SU-DHL-6 (cell line): ENCODE results near the gene PCDHGB3.

Source experiments
- H2AFZ ChIP-seq: fragments of 200-600 bp; sonication (generic); 2 replicates; pipeline ENCODE4 v1.6.1; 2014; ENCODE audit warnings: low read depth, mild to moderate bottlenecking, moderate library complexity, mixed read lengths, antibody characterized with exemption, low read length; ENCODE audit not compliant: severe bottlenecking
- H3F3A ChIP-seq: fragments of 200-600 bp; shearing (Covaris generic); 2 replicates; pipeline ENCODE4 v1.6.0; 2016; ENCODE audit warnings: antibody characterized with exemption, mild to moderate bottlenecking; ENCODE audit not compliant: insufficient read depth
- H3K27ac ChIP-seq: fragments of 200-600 bp; sonication (generic); 2 replicates; pipeline ENCODE4 v1.5.1; 2016; ENCODE audit warnings: low read depth, mild to moderate bottlenecking, low read length, moderate library complexity, mixed read lengths
- H3K27me3 ChIP-seq: fragments of 200-600 bp; sonication (generic), shearing (Covaris generic); 2 replicates; pipeline ENCODE4 v1.6.0; 2014; ENCODE audit warnings: mild to moderate bottlenecking, low read length
- H3K36me3 ChIP-seq: fragments of 200-600 bp; sonication (generic); 2 replicates; pipeline ENCODE4 v1.6.1; 2014; ENCODE audit warnings: mild to moderate bottlenecking, low read length, mixed read lengths
- H3K4me2 ChIP-seq: fragments of 300-600, 200-600 bp; shearing (Covaris generic), sonication (generic); 2 replicates; pipeline ENCODE4 v1.6.0; 2014; ENCODE audit warnings: low read length, low read depth, mild to moderate bottlenecking; ENCODE audit not compliant: poor library complexity, severe bottlenecking
- H3K4me3 ChIP-seq: fragments of 200-600 bp; sonication (generic); 2 replicates; pipeline ENCODE4 v1.5.1; 2014; ENCODE audit warnings: antibody characterized with exemption, low read length, mild to moderate bottlenecking, mixed read lengths; ENCODE audit not compliant: insufficient read depth, poor library complexity, severe bottlenecking
- H3K79me2 ChIP-seq: fragments of 200-600 bp; sonication (generic); 2 replicates; pipeline ENCODE4 v1.6.1; 2014; ENCODE audit warnings: mild to moderate bottlenecking, low read length, moderate library complexity; ENCODE audit not compliant: insufficient read depth
- H3K9ac ChIP-seq: fragments of 200-600 bp; sonication (generic); 2 replicates; pipeline ENCODE4 v1.7.0; 2014; ENCODE audit warnings: mild to moderate bottlenecking, low read length
- H3K9me2 ChIP-seq: fragments of 200-600 bp; sonication (generic); replicated peaks from 2 replicates; pipeline ENCODE4 v1.6.1; 2014; ENCODE audit warnings: low read length; ENCODE audit not compliant: insufficient read depth
- H3K9me3 ChIP-seq: fragments of 200-600 bp; sonication (generic); 2 replicates; pipeline ENCODE4 v1.6.1; 2014; ENCODE audit warnings: low read length, mixed read lengths; ENCODE audit not compliant: insufficient read depth
- H4K20me1 ChIP-seq: fragments of 200-600 bp; sonication (generic); 2 replicates; pipeline ENCODE4 v1.6.1; 2014; ENCODE audit warnings: low read depth, mild to moderate bottlenecking, antibody characterized with exemption, low read length, moderate library complexity, mixed read lengths
- EZH2phosphoT487 ChIP-seq: fragments of 200-600 bp; sonication (generic), shearing (Covaris generic); conservative IDR thresholded peaks from 2 replicates; pipeline ENCODE4 v1.6.1; 2018; ENCODE audit warnings: mild to moderate bottlenecking, antibody characterized with exemption, low read length, moderate library complexity, mixed read lengths
- TF ChIP-seq, protein P1 (sequence below): fragments of 200-600 bp; sonication (generic); IDR thresholded peaks from one replicate; pipeline ENCODE4 v1.5.1; 2017; ENCODE audit warnings: antibody characterized with exemption, mild to moderate bottlenecking, low read length, moderate library complexity; ENCODE audit not compliant: insufficient read depth, poor library complexity, severe bottlenecking

The PCDHGB3 gene

DNA sequence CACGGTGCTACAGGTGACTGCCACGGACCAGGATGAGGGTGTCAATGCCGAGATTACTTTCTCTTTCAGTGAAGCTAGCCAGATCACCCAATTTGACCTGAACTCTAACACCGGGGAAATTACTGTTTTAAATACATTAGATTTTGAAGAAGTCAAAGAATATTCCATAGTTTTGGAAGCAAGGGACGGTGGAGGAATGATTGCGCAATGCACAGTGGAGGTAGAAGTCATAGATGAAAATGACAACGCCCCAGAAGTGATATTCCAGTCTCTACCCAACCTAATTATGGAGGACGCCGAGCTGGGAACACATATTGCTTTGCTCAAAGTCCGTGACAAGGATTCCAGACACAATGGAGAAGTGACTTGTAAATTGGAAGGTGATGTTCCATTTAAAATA lies 18.6 kb downstream of the PCDHGB3 start:
- 0 out of 2 replicates have a peak, but pooled peaks cover 3% of the 10 kb centered on the region for H3K36me3 ChIP-seq
- no peak overlapping the region for H3K4me2 ChIP-seq
- H3K9me3 ChIP-seq = peaks cover 18% of the 10 kb centered on the region; the same call in 1 of the 2 replicates
- no peaks in the 10 kb centered on the region for H4K20me1 ChIP-seq
- H3K27ac ChIP-seq = no peak overlapping the region
- no peak overlapping the region for H2AFZ ChIP-seq
- no peak for TF ChIP-seq EZH2phosphoT487
- TF ChIP-seq, protein P1, sequence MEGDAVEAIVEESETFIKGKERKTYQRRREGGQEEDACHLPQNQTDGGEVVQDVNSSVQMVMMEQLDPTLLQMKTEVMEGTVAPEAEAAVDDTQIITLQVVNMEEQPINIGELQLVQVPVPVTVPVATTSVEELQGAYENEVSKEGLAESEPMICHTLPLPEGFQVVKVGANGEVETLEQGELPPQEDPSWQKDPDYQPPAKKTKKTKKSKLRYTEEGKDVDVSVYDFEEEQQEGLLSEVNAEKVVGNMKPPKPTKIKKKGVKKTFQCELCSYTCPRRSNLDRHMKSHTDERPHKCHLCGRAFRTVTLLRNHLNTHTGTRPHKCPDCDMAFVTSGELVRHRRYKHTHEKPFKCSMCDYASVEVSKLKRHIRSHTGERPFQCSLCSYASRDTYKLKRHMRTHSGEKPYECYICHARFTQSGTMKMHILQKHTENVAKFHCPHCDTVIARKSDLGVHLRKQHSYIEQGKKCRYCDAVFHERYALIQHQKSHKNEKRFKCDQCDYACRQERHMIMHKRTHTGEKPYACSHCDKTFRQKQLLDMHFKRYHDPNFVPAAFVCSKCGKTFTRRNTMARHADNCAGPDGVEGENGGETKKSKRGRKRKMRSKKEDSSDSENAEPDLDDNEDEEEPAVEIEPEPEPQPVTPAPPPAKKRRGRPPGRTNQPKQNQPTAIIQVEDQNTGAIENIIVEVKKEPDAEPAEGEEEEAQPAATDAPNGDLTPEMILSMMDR = no peak
- H3K9me2 ChIP-seq = no peaks in the 10 kb centered on the region
- no peaks in the 10 kb centered on the region for H3K27me3 ChIP-seq
- H3K79me2 ChIP-seq = no peaks in the 10 kb centered on the region
- H3K9ac ChIP-seq = no peak overlapping the region
- no peak overlapping the region for H3K4me3 ChIP-seq
- H3F3A ChIP-seq = no peaks in the 10 kb centered on the region; the same call in 1 of the 2 replicates

GRCh38 chr5:141389153-141390042 lies 19.4 kb downstream of the PCDHGB3 start:
- Histone ChIP-seq H3K79me2 (no peaks in the 10 kb centered on the region), H3K4me2 (no peak overlapping the region), H2AFZ (no peak overlapping the region), H3K27me3 (no peaks in the 10 kb centered on the region), H3K9me2 (no peaks in the 10 kb centered on the region), H4K20me1 (no peaks in the 10 kb centered on the region), H3F3A (no peaks in the 10 kb centered on the region; the same call in 1 of the 2 replicates), H3K9me3 (peaks cover 15% of the 10 kb centered on the region; the same call in 1 of the 2 replicates), H3K4me3 (no peak overlapping the region), H3K27ac (no peak overlapping the region), H3K9ac (no peak overlapping the region), H3K36me3 (0 out of 2 replicates have a peak, but pooled peaks cover 3% of the 10 kb centered on the region)
- TF ChIP-seq, protein P1 = no peak
- no peak for TF ChIP-seq EZH2phosphoT487

- Histone ChIP-seq H3K4me3 (no peak within 1 kb of the TSS), H3K9ac (no peak within 1 kb of the TSS)
Observed at GRCh38 chr5:141392429-141393198, 22.6 kb downstream of the PCDHGB3 start, which contains the start of gene PCDHGA8. PCDHGA8 (plus strand) TSS chr5:141392633; CDS start chr5:141392814, 181 bp downstream.

More at GRCh38 chr5:141392429-141393198, 22.6 kb downstream of the PCDHGB3 start, which contains the start of gene PCDHGA8:
- Histone ChIP-seq H3K9me2 (no peaks in the 10 kb centered on the region), H3K27me3 (no peaks in the 10 kb centered on the region), H3K79me2 (no peaks in the 10 kb centered on the region), H2AFZ (no peak within 1 kb of the TSS), H3K36me3 (no peaks in the 10 kb centered on the region), H3K27ac (no peak within 1 kb of the TSS), H3K9me3 (no peaks in the 10 kb centered on the region; the same call in 1 of the 2 replicates), H4K20me1 (no peaks in the 10 kb centered on the region), H3F3A (no peaks in the 10 kb centered on the region; the same call in none of the 2 replicates), H3K4me2 (peak within 1 kb of the TSS; percentile 14)
- TF ChIP-seq, protein P1 = peak; percentile 20
- no peak for TF ChIP-seq EZH2phosphoT487
